GM12865 (cell line): ENCODE data around the gene PRPF39.

Experiments
- DNase-seq: peaks from one replicate; pipeline ENCODE4 v3.0.0; 2010; ENCODE audit warnings: low read depth
- H3K4me3 ChIP-seq: 2 replicates; pipeline ENCODE4 v1.5.1; 2011; ENCODE audit warnings: mild to moderate bottlenecking, low read depth, low read length, control low read depth
- CTCF ChIP-seq: IDR thresholded peaks from 2 replicates; pipeline ENCODE4 v1.5.1; 2011; ENCODE audit warnings: low read length, control low read depth, low read depth, inconsistent platforms; ENCODE audit not compliant: insufficient read depth; ENCODE audit errors: missing control alignments

Gene PRPF39

DNA sequence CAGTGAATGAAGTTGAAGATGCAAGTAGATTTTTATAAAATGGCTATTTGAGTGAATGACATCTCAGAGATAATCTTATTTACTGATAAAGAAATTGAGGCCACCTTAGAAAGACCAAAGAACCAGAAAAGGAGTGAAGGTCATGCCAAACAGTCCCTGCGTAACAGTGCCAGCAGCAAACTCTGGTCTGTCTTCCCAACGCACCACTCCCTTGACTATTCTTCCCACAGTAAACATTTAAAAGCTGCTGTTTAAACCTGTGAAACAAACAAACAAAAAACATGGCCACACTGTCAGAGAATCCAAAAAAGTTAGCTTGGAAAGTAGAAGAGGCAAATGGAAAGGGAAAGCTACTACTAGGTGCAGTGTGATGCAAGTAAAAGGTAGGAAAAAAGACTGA, 1.5 kb upstream of the PRPF39 start:
- H3K4me3 ChIP-seq = no peak overlapping the region
- no peak for DNase-seq
- TF ChIP-seq CTCF = no peak

DNA sequence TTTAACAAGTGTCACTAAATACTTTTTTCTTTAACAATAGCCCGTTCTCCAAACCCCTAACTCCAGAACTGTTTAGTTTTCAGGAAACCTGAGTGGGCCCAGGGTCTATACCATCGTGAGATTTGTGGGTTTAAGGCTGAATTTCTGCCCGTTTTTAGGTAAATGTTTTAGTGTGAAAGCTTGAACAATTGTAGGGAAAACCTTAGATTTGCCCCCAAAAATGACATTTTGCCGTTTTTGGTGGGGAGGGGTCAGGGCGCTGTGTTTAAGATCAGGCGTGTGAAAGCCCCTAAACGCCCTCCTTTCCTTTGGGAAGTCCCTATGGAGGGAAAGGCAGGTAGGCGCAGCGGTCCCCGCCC, 320 bp upstream of the PRPF39 start:
- TF ChIP-seq CTCF = no peak
- DNase-seq = no peak
- H3K4me3 ChIP-seq = peak overlapping the region; percentile 68

GRCh38 chr14:45084946-45085346, 1.0 kb downstream of the PRPF39 start:
- peak overlapping the region; percentile 84 for H3K4me3 ChIP-seq
- DNase-seq = peak; percentile 23
- no peak for TF ChIP-seq CTCF

GRCh38 chr14:45089813-45090212, 5.9 kb downstream of the PRPF39 start:
- H3K4me3 ChIP-seq = no peak overlapping the region
- peak; percentile 70 for DNase-seq
- TF ChIP-seq CTCF = no peak

GRCh38 chr14:45091710-45092109, 7.8 kb downstream of the PRPF39 start:
- no peak for DNase-seq
- no peak for TF ChIP-seq CTCF
- no peak overlapping the region for H3K4me3 ChIP-seq

- no peak for TF ChIP-seq CTCF
- no peak overlapping the region for H3K4me3 ChIP-seq
- DNase-seq = no peak
These were observed 10.4 kb downstream of the PRPF39 start for GRCh38 chr14:45094275-45094674.

DNA sequence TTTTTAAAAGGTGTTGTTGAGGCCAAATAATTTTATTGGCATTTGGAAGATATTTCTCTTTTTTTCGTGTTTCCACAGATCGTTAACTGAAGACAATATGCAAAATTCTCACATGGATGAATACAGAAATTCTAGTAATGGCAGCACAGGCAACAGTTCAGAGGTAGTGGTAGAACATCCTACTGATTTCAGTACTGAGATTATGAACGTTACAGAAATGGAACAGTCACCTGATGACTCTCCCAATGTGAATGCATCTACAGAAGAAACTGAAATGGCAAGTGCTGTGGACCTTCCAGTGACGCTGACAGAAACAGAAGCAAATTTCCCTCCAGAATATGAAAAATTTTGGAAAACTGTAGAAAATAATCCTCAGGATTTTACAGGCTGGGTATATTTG, 11.2 kb downstream of the PRPF39 start:
- no peak overlapping the region for H3K4me3 ChIP-seq
- peak; percentile 38 for DNase-seq
- TF ChIP-seq CTCF = no peak
